GM21786 (cell line): ENCODE results near the gene DHRS9.
A peak's percentile ranks its signal among the peaks of the same experiment; 100 is the strongest.
"Not testable (repeated sequence)": the region's sequence is repeated elsewhere in the genome, so short reads cannot be mapped to it uniquely, and the experiment has no call there.

Source experiments
- ATAC-seq: cut with Tn5 transposase; IDR thresholded peaks from one replicate; pipeline ENCODE4 v1.9.1; 2021; ENCODE audit not compliant: unreplicated experiment

The DHRS9 gene

GRCh38 chr2:169069341-169069740, at the start of gene DHRS9:
Gene DHRS9, plus strand, starts transcription at chr2:169069563. Its CDS starts 12,019 bp downstream, at chr2:169081582.
- ATAC-seq = no peak

GRCh38 chr2:169023161-169023560, 46.2 kb upstream of the DHRS9 start:
- no peak for ATAC-seq

GRCh38 chr2:169026056-169026455, 43.3 kb upstream of the DHRS9 start:
- no peak for ATAC-seq

GRCh38 chr2:169027234-169027633, 42.1 kb upstream of the DHRS9 start:
- ATAC-seq = no peak

- ATAC-seq = no peak
Observed at GRCh38 chr2:169029341-169029740, 40.0 kb upstream of the DHRS9 start.

GRCh38 chr2:169031202-169031601, 38.2 kb upstream of the DHRS9 start, which contains the start of gene ABCB11:
Gene ABCB11, minus strand, starts transcription at chr2:169031324. Its CDS starts 13,199 bp downstream, at chr2:169018125.
- ATAC-seq = no peak

- ATAC-seq = no peak
Observed at GRCh38 chr2:169034256-169034655, 35.1 kb upstream of the DHRS9 start.

- ATAC-seq = no peak
Observed at GRCh38 chr2:169034984-169035544, 34.3 kb upstream of the DHRS9 start.

- ATAC-seq = no peak
Observed at GRCh38 chr2:169035887-169036286, 33.5 kb upstream of the DHRS9 start.

GRCh38 chr2:169036736-169037440, 32.5 kb upstream of the DHRS9 start:
- ATAC-seq = peak; percentile 57

GRCh38 chr2:169038338-169038757, 31.0 kb upstream of the DHRS9 start:
- peak; percentile 45 for ATAC-seq

GRCh38 chr2:169039702-169040101, 29.7 kb upstream of the DHRS9 start:
- no peak for ATAC-seq

GRCh38 chr2:169041594-169041993, 27.8 kb upstream of the DHRS9 start:
- ATAC-seq = no peak

GRCh38 chr2:169042856-169043255, 26.5 kb upstream of the DHRS9 start:
- no peak for ATAC-seq

- no peak for ATAC-seq
Observed at GRCh38 chr2:169046440-169047151, 22.8 kb upstream of the DHRS9 start.

- no peak for ATAC-seq
Observed at GRCh38 chr2:169047256-169048250, 21.8 kb upstream of the DHRS9 start.

GRCh38 chr2:169049142-169049541, 20.2 kb upstream of the DHRS9 start:
- no peak for ATAC-seq

- ATAC-seq = no peak
Observed at GRCh38 chr2:169050476-169051240, 18.7 kb upstream of the DHRS9 start.

- not testable (repeated sequence) for ATAC-seq
Observed at GRCh38 chr2:169054575-169054974, 14.8 kb upstream of the DHRS9 start.

- ATAC-seq = not testable (repeated sequence)
Observed at GRCh38 chr2:169064199-169064598, 5.2 kb upstream of the DHRS9 start.
